ENCODE data around the gene WDR70. TPM values are rescaled to one million over a fixed set of nuclear protein-coding genes. Genes with fewer than 3 reads are reported as not detected.

The WDR70 gene
- total RNA-seq, 2 donors from 2014 or later: 25.9 to 27.0 TPM

GRCh38 chr5:37739817-37740261 lies 360.7 kb downstream of the WDR70 start:
- H3K36me3 ChIP-seq (replicated peaks in 1 of 2; ENCODE audit: insufficient read depth in 1 of 2, low read depth in 2 of 2): peaks cover 0 to 2% of the 10 kb centered on the region in 2 donors
- DNase-seq (no peak), ATAC-seq (no peak)
- no peaks in the 10 kb centered on the region for H3K9me3 ChIP-seq
- 60 to 64% methylated on average over 2 of the region's 2 CpGs for WGBS, 2 donors
- peaks cover 5% of the 10 kb centered on the region for H3K4me1 ChIP-seq
- H3K4me3 ChIP-seq: no peak overlapping the region
- TF ChIP-seq POLR2A (IDR thresholded peaks at IDR 0.05) (no peak), CTCF (IDR thresholded peaks at IDR 0.05) (no peak)
- intact Hi-C loops (cut with DNase I): no loop called here
- no peaks in the 10 kb centered on the region for H3K27me3 ChIP-seq
- H3K27ac ChIP-seq: no peak overlapping the region

GRCh38 chr5:37740331-37741066 lies 361.4 kb downstream of the WDR70 start:
- TF ChIP-seq CTCF (IDR thresholded peaks at IDR 0.05) (no peak), POLR2A (IDR thresholded peaks at IDR 0.05) (no peak)
- no peak for ATAC-seq
- Histone ChIP-seq H3K36me3 (replicated peaks in 1 of 2; ENCODE audit: insufficient read depth in 1 of 2, low read depth in 2 of 2) (peaks cover 0 to 2% of the 10 kb centered on the region in 2 donors), H3K9me3 (no peaks in the 10 kb centered on the region), H3K27ac (no peak overlapping the region), H3K4me1 (peaks cover 5% of the 10 kb centered on the region), H3K4me3 (no peak overlapping the region), H3K27me3 (no peaks in the 10 kb centered on the region)
- no peak for DNase-seq
- intact Hi-C loops (cut with DNase I): no loop called here

- Histone ChIP-seq H3K27me3 (no peaks in the 10 kb centered on the region), H3K27ac (no peak overlapping the region), H3K4me1 (peaks cover 5% of the 10 kb centered on the region), H3K4me3 (no peak overlapping the region), H3K9me3 (no peaks in the 10 kb centered on the region), H3K36me3 (replicated peaks in 1 of 2; ENCODE audit: insufficient read depth in 1 of 2, low read depth in 2 of 2) (peaks cover 0 to 2% of the 10 kb centered on the region in 2 donors)
- intact Hi-C loops (cut with DNase I): no loop called here
- TF ChIP-seq POLR2A (IDR thresholded peaks at IDR 0.05) (no peak), CTCF (IDR thresholded peaks at IDR 0.05) (no peak)
- no peak for DNase-seq
- ATAC-seq: no peak
Observed at GRCh38 chr5:37742111-37742510, 363.0 kb downstream of the WDR70 start.

- no peak overlapping the region for H3K4me3 ChIP-seq
- no peak for DNase-seq
- H3K9me3 ChIP-seq: no peaks in the 10 kb centered on the region
- no peaks in the 10 kb centered on the region for H3K36me3 ChIP-seq (replicated peaks in 1 of 2; ENCODE audit: insufficient read depth in 1 of 2, low read depth in 2 of 2)
- no peak overlapping the region for H3K27ac ChIP-seq
- no peak for ATAC-seq
- H3K27me3 ChIP-seq: no peaks in the 10 kb centered on the region
- intact Hi-C loops (cut with DNase I): no loop called here
- 83 to 93% methylated on average over 3 of the region's 3 CpGs for WGBS, 2 donors
- TF ChIP-seq CTCF (IDR thresholded peaks at IDR 0.05): no peak
- no peak for TF ChIP-seq POLR2A (IDR thresholded peaks at IDR 0.05)
- H3K4me1 ChIP-seq: no peaks in the 10 kb centered on the region
Observed at GRCh38 chr5:37751227-37751626, 372.1 kb downstream of the WDR70 start.

GRCh38 chr5:37754976-37755375 lies 375.9 kb downstream of the WDR70 start:
- 97 to 99% methylated on average over 4 of the region's 4 CpGs for WGBS, 2 donors
- DNase-seq (no peak), ATAC-seq (no peak)
- H3K27ac ChIP-seq: no peak overlapping the region
- no peaks in the 10 kb centered on the region for H3K36me3 ChIP-seq (replicated peaks in 1 of 2; ENCODE audit: insufficient read depth in 1 of 2, low read depth in 2 of 2)
- intact Hi-C loops (cut with DNase I): no loop called here
- no peak for TF ChIP-seq CTCF (IDR thresholded peaks at IDR 0.05)
- TF ChIP-seq POLR2A (IDR thresholded peaks at IDR 0.05): no peak
- H3K4me1 ChIP-seq: no peaks in the 10 kb centered on the region
- H3K27me3 ChIP-seq: no peaks in the 10 kb centered on the region
- no peak overlapping the region for H3K4me3 ChIP-seq
- no peaks in the 10 kb centered on the region for H3K9me3 ChIP-seq
